Measurements from ENCODE around the gene OSBPL2.

Gene OSBPL2

DNA sequence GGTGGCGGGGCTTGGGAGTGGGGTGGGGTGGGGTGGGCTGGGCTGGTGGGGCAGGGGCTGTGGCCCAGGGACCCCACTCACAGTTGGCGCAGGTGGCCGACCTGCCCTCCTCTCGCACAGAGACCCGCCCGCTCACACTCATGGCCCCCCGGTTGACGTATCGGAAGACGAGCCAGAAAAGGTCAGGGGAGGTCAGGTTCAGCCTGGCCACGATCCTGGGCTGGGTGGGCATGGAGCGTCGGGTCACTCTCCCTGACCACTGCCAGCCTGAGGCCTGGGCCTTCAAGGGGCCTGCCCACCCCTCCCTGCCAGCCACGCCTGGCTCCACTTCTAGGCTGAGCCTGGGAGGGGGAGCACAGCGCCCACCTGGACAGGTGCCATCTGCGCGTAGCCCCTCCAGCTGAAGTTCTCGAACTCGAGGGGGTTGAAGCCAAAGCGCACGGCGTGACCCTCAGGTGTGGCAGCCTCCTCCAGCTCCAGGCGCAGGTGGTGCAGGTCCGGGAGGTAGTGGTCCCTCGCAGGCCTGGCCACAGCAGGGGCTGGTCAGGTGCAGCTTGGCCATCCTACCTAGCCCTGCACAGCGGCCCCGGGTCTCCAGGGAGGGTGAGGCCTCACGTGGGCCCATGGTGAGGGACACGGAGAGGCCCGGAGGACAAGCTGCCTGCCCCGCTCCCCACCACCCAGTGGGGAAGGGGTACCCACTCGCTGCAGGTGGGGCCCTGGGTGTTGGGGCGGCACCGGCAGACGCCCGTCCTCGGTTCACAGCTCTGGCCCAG, 95.7 kb downstream of the OSBPL2 start:
- TF ChIP-seq, protein P1, sequence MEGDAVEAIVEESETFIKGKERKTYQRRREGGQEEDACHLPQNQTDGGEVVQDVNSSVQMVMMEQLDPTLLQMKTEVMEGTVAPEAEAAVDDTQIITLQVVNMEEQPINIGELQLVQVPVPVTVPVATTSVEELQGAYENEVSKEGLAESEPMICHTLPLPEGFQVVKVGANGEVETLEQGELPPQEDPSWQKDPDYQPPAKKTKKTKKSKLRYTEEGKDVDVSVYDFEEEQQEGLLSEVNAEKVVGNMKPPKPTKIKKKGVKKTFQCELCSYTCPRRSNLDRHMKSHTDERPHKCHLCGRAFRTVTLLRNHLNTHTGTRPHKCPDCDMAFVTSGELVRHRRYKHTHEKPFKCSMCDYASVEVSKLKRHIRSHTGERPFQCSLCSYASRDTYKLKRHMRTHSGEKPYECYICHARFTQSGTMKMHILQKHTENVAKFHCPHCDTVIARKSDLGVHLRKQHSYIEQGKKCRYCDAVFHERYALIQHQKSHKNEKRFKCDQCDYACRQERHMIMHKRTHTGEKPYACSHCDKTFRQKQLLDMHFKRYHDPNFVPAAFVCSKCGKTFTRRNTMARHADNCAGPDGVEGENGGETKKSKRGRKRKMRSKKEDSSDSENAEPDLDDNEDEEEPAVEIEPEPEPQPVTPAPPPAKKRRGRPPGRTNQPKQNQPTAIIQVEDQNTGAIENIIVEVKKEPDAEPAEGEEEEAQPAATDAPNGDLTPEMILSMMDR (IDR thresholded peaks at IDR 0.05; ENCODE audit: control insufficient read depth, insufficient read depth, low read depth, low read length, missing control alignments), result no peak
- no peak overlapping the region for H3K4me3 ChIP-seq (ENCODE audit: control insufficient read depth, low read depth, low read length)
- no peak for DNase-seq (ENCODE audit: low read depth)

GRCh38 chr20:62334881-62335280, 96.6 kb downstream of the OSBPL2 start:
- DNase-seq (ENCODE audit: low read depth), result no peak
- TF ChIP-seq, protein P1 (IDR thresholded peaks at IDR 0.05; ENCODE audit: control insufficient read depth, insufficient read depth, low read depth, low read length, missing control alignments), result no peak

DNA sequence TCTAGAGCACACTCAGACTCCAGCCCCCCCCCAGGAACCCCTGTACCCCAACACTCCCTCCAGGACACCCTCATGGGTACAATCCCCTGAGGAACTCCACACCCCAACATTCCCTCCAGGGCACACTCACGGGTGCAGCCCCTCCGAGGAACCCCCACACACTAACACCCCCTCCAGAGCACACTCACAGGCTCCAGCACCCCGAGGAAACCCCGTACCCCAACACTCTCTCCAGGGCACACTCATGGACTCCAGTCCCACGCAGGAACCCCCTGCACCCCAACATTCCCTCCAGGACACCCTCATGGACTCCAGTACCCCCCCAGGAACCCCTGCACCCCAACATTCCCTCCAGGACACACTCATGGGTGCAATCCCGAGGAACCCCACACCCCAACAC, 97.2 kb downstream of the OSBPL2 start:
- no peak for DNase-seq (ENCODE audit: low read depth)
- no peak overlapping the region for H3K4me3 ChIP-seq (ENCODE audit: control insufficient read depth, low read depth, low read length)
- TF ChIP-seq, protein P1 (IDR thresholded peaks at IDR 0.05; ENCODE audit: control insufficient read depth, insufficient read depth, low read depth, low read length, missing control alignments), result no peak

More at GRCh38 chr20:62334881-62335280, 96.6 kb downstream of the OSBPL2 start:
- no peak overlapping the region for H3K4me3 ChIP-seq (ENCODE audit: control insufficient read depth, low read depth, low read length)

GRCh38 chr20:62336329-62336728, 98.0 kb downstream of the OSBPL2 start:
- TF ChIP-seq, protein P1 (IDR thresholded peaks at IDR 0.05; ENCODE audit: control insufficient read depth, insufficient read depth, low read depth, low read length, missing control alignments), result no peak
- DNase-seq (ENCODE audit: low read depth), result no peak
- H3K4me3 ChIP-seq (ENCODE audit: control insufficient read depth, low read depth, low read length), result no peak overlapping the region

DNA sequence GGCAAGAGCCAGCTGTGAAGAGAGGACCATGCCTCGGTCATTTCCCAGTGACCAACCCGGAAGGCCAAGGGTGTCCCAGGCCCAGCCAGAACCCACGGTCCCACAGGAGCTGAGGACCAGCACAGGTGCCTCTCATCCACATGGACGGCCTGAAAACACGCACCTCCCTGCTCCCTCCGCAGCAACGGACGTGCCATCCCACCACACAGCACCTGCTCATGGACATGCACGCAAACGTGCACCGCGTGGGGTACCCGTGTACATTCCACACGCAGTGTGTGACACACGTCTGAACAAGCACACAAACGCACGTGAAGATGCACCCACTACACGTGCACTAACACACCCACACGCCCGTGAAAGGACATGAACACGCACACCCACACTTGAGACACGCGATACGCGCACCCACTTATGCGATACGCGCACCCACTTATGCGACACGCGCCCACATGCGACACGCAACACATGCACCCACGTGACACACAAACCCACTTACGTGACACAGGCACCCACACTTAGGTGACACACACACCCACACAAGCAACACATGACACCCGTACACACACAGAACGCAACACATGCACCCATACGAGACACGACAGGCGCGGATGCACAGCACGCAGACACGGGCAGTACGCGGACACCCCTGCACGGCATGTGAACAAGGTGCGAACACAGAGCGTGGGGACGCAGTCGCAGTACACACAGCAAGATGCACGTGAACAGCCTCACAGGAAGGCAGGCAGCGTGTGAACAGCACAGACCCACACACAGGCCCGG, 98.6 kb downstream of the OSBPL2 start:
- no peak overlapping the region for H3K4me3 ChIP-seq (ENCODE audit: control insufficient read depth, low read depth, low read length)
- no peak for DNase-seq (ENCODE audit: low read depth)
- TF ChIP-seq, protein P1 (IDR thresholded peaks at IDR 0.05; ENCODE audit: control insufficient read depth, insufficient read depth, low read depth, low read length, missing control alignments), result no peak

DNA sequence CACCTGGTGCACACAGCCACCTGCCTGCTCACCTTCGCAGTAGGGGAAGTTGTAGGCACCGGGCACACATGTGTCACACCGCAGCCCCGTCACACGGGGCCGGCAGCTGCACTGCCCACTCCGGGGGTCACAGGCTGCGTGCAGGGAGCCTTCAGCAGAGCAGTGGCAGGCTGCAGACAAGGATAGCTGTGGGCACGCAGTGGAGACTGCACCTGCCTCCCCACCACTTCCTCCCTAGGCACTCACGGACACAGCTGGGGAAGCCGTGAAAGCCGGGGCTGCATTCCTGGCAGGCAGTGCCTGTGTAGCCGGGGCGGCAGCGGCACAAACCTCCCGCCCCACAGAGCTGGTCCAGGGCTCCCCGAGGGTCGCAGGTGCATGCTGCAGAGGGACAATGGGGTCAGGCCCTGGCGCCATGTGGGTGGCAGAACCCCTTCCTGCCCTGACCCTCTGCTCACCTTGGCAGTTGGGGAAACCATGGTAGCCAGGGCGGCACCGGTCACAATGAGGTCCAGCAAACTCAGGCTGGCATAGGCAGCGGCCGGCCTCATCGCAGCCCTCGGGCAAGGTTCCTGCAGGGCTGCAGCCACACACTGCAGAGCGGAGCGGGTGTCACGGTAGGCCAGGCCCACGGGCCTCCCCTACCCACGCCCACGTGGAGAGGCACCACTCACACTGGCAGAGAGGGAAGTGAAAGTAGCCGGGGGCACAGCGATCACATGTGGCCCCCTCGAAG, 99.4 kb downstream of the OSBPL2 start:
- TF ChIP-seq, protein P1 (IDR thresholded peaks at IDR 0.05; ENCODE audit: control insufficient read depth, insufficient read depth, low read depth, low read length, missing control alignments), result no peak
- H3K4me3 ChIP-seq (ENCODE audit: control insufficient read depth, low read depth, low read length), result no peak overlapping the region
- DNase-seq (ENCODE audit: low read depth), result no peak
